BLaER1 (cell line): ENCODE results near the gene KCNK3.
A peak's percentile ranks its signal among the peaks of the same experiment; 100 is the strongest.

Experiments used
- H3K27ac ChIP-seq: shearing (Covaris generic); formaldehyde crosslinking; 2 replicates; pipeline ENCODE4 v1.8.1; 2022
- H3K27me3 ChIP-seq: shearing (Covaris generic); formaldehyde crosslinking; 2 replicates; pipeline ENCODE4 v1.8.1; 2022
- H3K36me3 ChIP-seq: shearing (Covaris generic); formaldehyde crosslinking; 2 replicates; pipeline ENCODE4 v1.8.1; 2022
- H3K4me1 ChIP-seq: shearing (Covaris generic); formaldehyde crosslinking; 2 replicates; pipeline ENCODE4 v1.8.1; 2022
- H3K4me2 ChIP-seq: shearing (Covaris generic); formaldehyde crosslinking; 2 replicates; pipeline ENCODE4 v1.8.1; 2022
- H3K4me3 ChIP-seq: shearing (Covaris generic); formaldehyde crosslinking; 2 replicates; pipeline ENCODE4 v1.8.1; 2022
- H3K9ac ChIP-seq: shearing (Covaris generic); formaldehyde crosslinking; 2 replicates; pipeline ENCODE4 v1.8.1; 2022
- H3K9me3 ChIP-seq: shearing (Covaris generic); formaldehyde crosslinking; 2 replicates; pipeline ENCODE4 v1.8.1; 2022
- H4K20me1 ChIP-seq: shearing (Covaris generic); formaldehyde crosslinking; 2 replicates; pipeline ENCODE4 v1.8.1; 2022
- Cebpa-rat ChIP-seq: shearing (Covaris generic); IDR thresholded peaks from 2 replicates; pipeline ENCODE4 v1.8.1; 2022

The KCNK3 gene

DNA sequence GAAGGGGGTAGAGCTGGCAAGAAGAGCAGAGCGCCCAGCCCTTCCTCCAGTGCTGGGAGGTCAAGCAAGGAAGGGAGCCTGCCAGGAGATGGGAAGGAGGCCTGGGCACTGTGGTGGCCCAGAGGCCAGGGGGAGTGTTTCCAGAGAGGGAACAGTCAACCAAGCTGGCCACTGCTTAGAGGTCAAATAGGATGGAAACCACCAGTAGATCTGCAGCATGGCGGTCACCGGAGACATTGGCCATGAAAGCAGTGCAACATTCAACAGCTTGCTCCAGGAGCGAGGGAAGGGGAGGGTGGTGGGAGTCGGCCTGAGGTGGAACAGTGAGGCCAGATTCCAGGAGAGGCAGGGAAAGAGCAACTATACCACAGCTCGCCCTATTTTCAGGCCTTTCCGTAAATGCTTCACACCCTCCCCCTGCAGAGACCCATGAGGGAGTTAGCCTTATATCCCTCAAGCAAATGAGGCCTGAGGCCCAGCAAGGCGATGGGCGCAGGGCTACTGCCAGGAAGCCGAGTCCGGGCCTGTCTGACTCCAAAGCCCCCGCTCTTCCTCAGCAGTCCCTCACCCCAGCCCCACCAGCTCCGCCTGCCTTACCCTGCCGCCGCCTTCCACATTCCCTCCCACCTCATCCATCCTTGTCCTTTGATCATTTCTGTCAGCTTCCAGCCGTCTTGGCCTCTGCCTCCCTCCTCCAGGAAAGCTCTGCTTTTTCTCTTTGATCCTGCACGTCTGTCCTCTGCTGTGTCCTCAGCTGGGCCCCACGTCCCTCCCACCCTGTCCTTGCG is 17.0 kb downstream of the KCNK3 start:
- H3K9me3 ChIP-seq: no peaks in the 10 kb centered on the region
- H3K4me1 ChIP-seq: peaks cover 46% of the 10 kb centered on the region
- no peak overlapping the region for H3K4me2 ChIP-seq
- H3K36me3 ChIP-seq: no peaks in the 10 kb centered on the region
- H4K20me1 ChIP-seq: no peaks in the 10 kb centered on the region
- TF ChIP-seq Cebpa-rat: no peak
- no peaks in the 10 kb centered on the region for H3K27me3 ChIP-seq
- no peak overlapping the region for H3K27ac ChIP-seq
- H3K9ac ChIP-seq: no peak overlapping the region
- no peak overlapping the region for H3K4me3 ChIP-seq

DNA sequence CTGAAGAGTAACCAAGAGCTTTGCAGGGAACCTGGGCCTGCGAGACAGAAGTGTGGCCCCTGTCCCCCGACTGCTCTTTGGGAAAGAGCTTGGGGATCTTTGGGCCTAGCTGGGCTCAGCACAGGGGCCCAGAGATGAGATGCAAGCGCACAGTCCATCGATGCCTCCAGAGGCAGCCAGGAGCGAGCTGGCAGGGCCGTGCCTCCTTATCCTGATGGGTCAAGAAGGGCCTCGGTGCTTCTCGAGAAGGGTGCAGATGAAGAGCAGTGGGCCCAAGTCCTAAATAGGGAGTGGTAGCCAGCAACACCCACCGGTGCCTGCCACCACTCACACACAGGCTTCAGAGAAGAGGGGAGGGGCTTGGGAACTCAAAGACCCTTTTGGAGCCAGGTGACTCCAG is 17.6 kb downstream of the KCNK3 start:
- H3K27ac ChIP-seq: no peak overlapping the region
- H3K4me1 ChIP-seq: peaks cover 42% of the 10 kb centered on the region
- no peak overlapping the region for H3K4me3 ChIP-seq
- no peak for TF ChIP-seq Cebpa-rat
- H3K9ac ChIP-seq: no peak overlapping the region
- H3K36me3 ChIP-seq: no peaks in the 10 kb centered on the region
- no peaks in the 10 kb centered on the region for H3K9me3 ChIP-seq
- no peaks in the 10 kb centered on the region for H3K27me3 ChIP-seq
- no peak overlapping the region for H3K4me2 ChIP-seq
- H4K20me1 ChIP-seq: no peaks in the 10 kb centered on the region

DNA sequence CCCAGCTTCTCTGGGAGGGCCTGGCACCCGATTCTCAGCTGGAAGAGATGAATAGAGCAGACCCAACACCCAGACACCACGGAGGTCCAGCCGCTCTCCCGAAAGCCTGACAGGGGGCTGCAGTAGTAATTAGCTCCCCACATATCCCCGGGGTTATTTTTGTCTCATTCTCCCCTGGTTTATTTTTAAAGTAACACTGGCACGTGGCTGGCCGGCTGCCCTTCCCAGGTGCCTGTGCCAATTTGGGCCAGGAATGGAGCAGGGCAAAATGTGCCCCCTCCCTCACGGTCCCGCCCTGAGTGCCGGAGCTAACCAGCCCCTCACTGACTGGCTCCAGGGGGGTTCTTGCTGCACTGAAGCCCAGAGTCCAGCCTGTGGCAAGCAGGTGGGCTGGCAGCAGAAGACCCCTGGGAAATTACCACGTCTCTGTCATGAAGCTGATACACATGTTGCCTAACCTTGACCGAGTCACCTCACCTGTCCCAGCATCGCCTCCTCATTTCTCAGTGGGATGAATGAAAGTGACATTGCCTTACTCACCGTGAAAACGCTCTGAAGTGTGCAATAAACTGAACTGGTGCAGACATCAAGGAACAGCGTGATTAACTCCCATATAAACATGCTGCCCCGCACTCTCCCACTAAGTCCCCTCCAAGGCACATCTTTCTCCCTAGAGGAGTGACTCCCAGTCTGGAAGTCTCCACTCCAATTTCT is 18.4 kb downstream of the KCNK3 start:
- H4K20me1 ChIP-seq: no peaks in the 10 kb centered on the region
- H3K27me3 ChIP-seq: no peaks in the 10 kb centered on the region
- H3K4me1 ChIP-seq: peaks cover 42% of the 10 kb centered on the region
- no peaks in the 10 kb centered on the region for H3K9me3 ChIP-seq
- H3K4me3 ChIP-seq: no peak overlapping the region
- H3K9ac ChIP-seq: no peak overlapping the region
- no peaks in the 10 kb centered on the region for H3K36me3 ChIP-seq
- H3K27ac ChIP-seq: no peak overlapping the region
- TF ChIP-seq Cebpa-rat: no peak
- peak overlapping the region; percentile 24; the same call in 1 of the 2 replicates for H3K4me2 ChIP-seq

DNA sequence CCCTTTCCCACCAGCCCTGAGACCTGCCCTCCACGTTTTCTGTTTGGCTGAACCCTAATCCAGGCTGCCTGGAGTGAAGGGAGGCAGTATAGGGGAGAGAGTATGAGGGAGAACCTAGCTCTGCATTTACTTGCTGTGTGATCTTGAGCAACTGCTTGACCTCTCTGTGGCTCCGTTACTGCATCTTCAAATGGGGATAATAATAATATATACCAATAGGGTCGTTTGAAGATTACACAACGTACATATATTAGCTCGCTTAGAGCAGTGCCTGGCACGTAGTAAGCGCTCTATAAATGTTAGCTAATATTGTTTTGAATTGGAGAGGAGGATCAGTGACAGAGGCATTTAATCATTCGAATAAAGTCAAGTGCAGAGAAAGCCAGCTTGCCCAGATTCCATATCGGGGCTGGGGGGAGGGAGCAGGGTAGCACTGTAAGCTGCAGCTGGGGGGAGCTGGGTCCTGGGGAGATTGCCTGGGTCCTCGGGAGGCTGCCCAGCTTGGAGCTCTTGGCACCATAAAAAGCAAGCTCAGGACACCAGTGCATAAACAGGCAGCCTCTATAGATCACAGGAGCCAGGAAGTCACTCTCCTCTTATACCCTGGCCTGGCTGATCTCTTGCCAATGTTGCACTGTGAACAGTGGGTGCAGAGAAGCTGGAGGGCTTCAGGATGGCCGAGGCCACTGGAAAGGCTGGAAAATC is 19.1 kb downstream of the KCNK3 start:
- Histone ChIP-seq H3K4me2 (no peak overlapping the region), H3K27me3 (no peaks in the 10 kb centered on the region), H3K4me1 (peaks cover 42% of the 10 kb centered on the region), H3K9me3 (no peaks in the 10 kb centered on the region), H3K4me3 (no peak overlapping the region), H3K36me3 (no peaks in the 10 kb centered on the region), H3K27ac (no peak overlapping the region), H3K9ac (no peak overlapping the region), H4K20me1 (no peaks in the 10 kb centered on the region)
- no peak for TF ChIP-seq Cebpa-rat

DNA sequence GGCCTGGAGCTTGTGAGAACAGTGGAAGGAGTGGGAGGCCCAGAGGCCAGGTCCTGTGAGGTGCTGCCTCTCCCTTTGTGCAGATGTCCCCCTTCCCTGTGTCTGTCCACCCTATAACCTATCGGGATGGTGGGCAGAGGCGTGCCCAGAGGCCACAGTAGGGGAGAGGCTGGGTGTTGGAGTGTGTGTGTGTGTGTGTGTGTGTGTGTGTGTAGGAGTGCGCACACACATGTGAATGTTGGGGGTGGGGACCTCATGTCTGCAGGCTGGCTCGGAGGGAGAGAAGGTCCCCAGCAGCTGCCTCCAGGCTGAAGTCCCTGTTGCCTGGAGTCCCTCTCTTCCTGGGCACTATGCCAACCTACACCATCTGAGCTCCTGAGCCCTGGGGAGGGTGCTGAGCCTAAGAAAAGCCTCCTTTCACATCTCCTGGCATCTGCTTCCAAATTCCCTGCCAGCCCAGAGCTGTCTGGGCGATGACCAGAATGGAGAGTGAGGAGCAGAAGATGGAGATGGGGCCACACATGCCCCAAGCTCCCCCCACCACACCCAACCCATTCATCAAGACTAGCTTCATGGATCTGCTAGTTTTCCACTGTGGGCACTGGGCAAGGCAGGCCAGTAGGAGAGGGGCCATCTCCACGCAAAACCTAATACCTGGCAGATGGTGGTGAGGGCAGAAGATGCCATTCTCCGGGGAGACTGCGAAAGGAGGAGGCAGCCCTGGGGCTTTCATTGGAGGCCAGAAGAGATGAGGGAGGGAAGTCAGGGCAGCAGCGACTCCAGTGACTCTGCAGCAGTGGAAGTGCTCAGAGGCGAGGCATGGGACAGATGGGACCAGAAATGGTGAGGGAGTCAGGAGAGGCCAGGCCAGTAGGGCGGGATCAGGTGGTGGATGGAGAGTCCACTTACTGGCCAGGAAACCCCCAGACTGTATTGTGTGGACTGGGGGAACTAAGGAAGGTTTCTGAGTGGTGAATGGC is 20.3 kb downstream of the KCNK3 start:
- Histone ChIP-seq H3K36me3 (no peaks in the 10 kb centered on the region), H3K4me2 (peak overlapping the region; percentile 19; the same call in 1 of the 2 replicates), H3K27me3 (no peaks in the 10 kb centered on the region), H4K20me1 (no peaks in the 10 kb centered on the region), H3K27ac (no peak overlapping the region), H3K9me3 (no peaks in the 10 kb centered on the region; the same call in 1 of the 2 replicates), H3K4me1 (peaks cover 32% of the 10 kb centered on the region), H3K9ac (no peak overlapping the region), H3K4me3 (no peak overlapping the region)
- no peak for TF ChIP-seq Cebpa-rat

DNA sequence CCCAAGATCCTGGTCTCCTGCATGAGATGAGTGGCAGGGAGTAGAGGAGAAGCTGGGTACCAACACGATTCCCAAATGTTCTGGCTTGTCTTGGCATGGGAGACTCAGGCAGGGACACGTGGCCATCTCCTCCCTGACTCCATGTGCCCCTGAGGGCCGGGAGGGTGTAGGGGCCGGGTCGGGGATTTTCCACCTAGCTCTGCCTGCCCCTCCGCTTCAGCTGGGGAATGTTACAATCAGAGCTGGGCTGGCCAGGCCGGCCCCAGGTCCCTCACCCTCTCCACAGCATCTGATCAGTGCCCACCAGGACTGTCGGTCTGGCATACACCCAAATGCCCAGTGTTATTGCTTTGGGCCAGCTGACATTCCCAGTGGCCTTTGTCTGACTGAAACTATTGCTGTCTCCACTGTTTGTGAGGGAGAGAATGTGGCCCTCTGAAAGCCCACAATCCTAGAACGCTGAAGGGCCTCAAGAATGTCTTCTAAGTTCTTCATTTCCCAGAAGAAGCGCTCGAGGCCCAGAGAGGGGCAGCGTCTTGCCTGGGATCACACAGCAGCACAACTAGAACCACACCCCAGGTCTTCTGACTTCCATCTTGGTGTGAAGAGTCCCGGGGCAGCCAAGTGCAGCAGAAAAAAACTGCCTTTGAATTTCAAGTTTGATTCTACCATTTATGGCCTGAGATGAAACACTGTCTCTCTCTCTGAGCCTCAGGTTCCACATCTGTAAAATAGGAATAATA is 23.2 kb downstream of the KCNK3 start:
- Histone ChIP-seq H3K27ac (no peak overlapping the region), H3K36me3 (no peaks in the 10 kb centered on the region), H3K9ac (no peak overlapping the region), H3K4me2 (no peak overlapping the region), H4K20me1 (no peaks in the 10 kb centered on the region), H3K27me3 (no peaks in the 10 kb centered on the region), H3K4me1 (peaks cover 33% of the 10 kb centered on the region), H3K4me3 (no peak overlapping the region), H3K9me3 (no peaks in the 10 kb centered on the region; the same call in 1 of the 2 replicates)
- no peak for TF ChIP-seq Cebpa-rat

DNA sequence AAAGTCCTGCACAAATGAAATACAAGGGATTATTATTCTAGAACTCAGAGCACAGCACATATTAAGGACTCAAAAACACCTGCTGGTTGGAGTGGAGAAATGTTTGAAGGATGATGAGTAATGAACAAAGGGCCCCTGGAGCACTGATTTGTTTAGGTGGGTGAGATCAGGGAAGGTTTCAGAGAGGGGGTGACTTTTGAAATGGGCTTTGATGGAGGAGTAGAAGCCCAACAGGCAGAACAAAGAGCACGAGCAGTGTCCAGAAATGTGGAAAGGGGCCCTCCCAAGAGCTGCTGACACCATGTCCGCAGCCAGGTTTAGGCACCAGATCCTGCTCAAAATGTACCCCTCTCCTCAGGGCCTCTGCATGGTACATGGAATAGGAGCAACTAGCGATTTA is 23.8 kb downstream of the KCNK3 start:
- Histone ChIP-seq H3K9me3 (no peaks in the 10 kb centered on the region; the same call in 1 of the 2 replicates), H4K20me1 (no peaks in the 10 kb centered on the region), H3K4me2 (no peak overlapping the region), H3K9ac (no peak overlapping the region), H3K4me3 (no peak overlapping the region), H3K27me3 (no peaks in the 10 kb centered on the region), H3K27ac (no peak overlapping the region), H3K4me1 (peaks cover 37% of the 10 kb centered on the region), H3K36me3 (no peaks in the 10 kb centered on the region)
- no peak for TF ChIP-seq Cebpa-rat

DNA sequence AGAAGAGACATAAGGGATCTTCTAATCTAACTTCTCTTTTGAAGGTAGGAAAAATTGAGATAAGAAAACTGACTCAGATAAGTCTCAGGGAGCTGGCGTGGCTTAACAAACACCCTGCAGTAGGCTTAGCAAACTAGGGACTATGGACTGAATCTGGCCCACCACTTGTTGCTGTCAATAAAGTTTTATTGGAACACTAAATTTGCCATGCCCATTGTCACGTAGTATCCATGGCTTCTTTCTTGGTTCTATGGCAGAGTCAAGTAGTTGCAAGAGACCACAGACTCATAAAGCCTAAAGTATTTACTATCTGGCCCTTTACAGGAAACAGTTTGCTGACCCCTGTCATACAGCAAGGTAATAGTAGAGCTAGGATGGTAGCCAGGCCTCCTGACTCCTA is 24.2 kb downstream of the KCNK3 start:
- no peak for TF ChIP-seq Cebpa-rat
- H4K20me1 ChIP-seq: no peaks in the 10 kb centered on the region
- no peak overlapping the region for H3K4me3 ChIP-seq
- H3K9ac ChIP-seq: no peak overlapping the region
- H3K36me3 ChIP-seq: no peaks in the 10 kb centered on the region
- H3K27me3 ChIP-seq: no peaks in the 10 kb centered on the region
- H3K27ac ChIP-seq: no peak overlapping the region
- peaks cover 41% of the 10 kb centered on the region for H3K4me1 ChIP-seq
- no peak overlapping the region for H3K4me2 ChIP-seq
- H3K9me3 ChIP-seq: no peaks in the 10 kb centered on the region; the same call in 1 of the 2 replicates
